Right lobe of liver (tissue), 4 donors: ENCODE data around the gene GALNT10.

Experiments used
- CTCF ChIP-seq, 4 donors: fragments of 200-600 bp in 3 of 4; fragments of 450-650 bp in 1 of 4; IDR thresholded peaks; one replicate each; pipeline versions ENCODE4 v1.5.1 to v1.8.0; 2016 to 2022; ENCODE audit warnings: antibody characterized with exemption in 4 of 4, mild to moderate bottlenecking in 2 of 4
- POLR2A ChIP-seq: fragments of 450-650 bp; IDR thresholded peaks from one replicate; pipeline ENCODE4 v1.6.1; 2017; ENCODE audit warnings: antibody characterized with exemption, mild to moderate bottlenecking
- donor health status: DM: no; HTN: no; CAD: no.
- donor health status: DM: no; HTN: no; CAD: no.
- donor health status: DM: no; HTN: yes; CAD: no.

- TF ChIP-seq CTCF (IDR thresholded peaks at IDR 0.05): no peak
- TF ChIP-seq POLR2A: no peak
These were observed 31.9 kb downstream of the GALNT10 start for GRCh38 chr5:154222414-154222813.
